HEK293 (cell line): ENCODE measurements around the gene SHISAL1.

Experiments used
- CTCF ChIA-PET: fragments of 350-600 bp; formaldehyde crosslinking; extraction: SDS; loops from one replicate; lab custom pipeline; 2021; ENCODE audit warnings: antibody characterized with exemption; lab: Yijun Ruan, JAX
- POLR2A ChIA-PET: fragments of 300-600 bp; formaldehyde crosslinking; extraction: SDS; loops from one replicate; lab custom pipeline; 2020; ENCODE audit warnings: antibody characterized with exemption, inconsistent platforms; lab: Yijun Ruan, JAX
- H3K27ac ChIP-seq: fragments of 200-500 bp; sonication (Bioruptor generic); 2 replicates; pipeline ENCODE4 v1.5.1; 2014; ENCODE audit warnings: low read depth, low read length, control low read depth, inconsistent platforms; ENCODE audit errors: extremely low read depth
- H3K36me3 ChIP-seq, 2 experiments: fragments of 200-500 bp in 1 of 2; sonication (Bioruptor generic) in 1 of 2; 1 replicate in 1 of 2; 2 replicates in 1 of 2; pipeline ENCODE4 v1.5.1; 2014 to 2017; ENCODE audit warnings: inconsistent platforms in 2 of 2, low read length in 2 of 2; ENCODE audit not compliant: control insufficient read depth in 2 of 2, insufficient read depth in 1 of 2
- H3K4me1 ChIP-seq: fragments of 200-500 bp; sonication (Bioruptor generic); 2 replicates; pipeline ENCODE4 v1.5.1; 2014; ENCODE audit warnings: mild to moderate bottlenecking, low read length, inconsistent platforms; ENCODE audit not compliant: control insufficient read depth, insufficient read depth
- H3K4me3 ChIP-seq: 2 replicates; pipeline ENCODE4 v1.5.1; 2011; ENCODE audit warnings: low read depth, mild to moderate bottlenecking, control low read depth, low read length, moderate library complexity
- H3K9me3 ChIP-seq: fragments of 200-500 bp; sonication (Bioruptor generic); 2 replicates; pipeline ENCODE4 v1.5.1; 2014; ENCODE audit warnings: low read depth, low read length, inconsistent platforms; ENCODE audit not compliant: control insufficient read depth, insufficient read depth
- BCL11A ChIP-seq: fragments of 450-650 bp; formaldehyde crosslinking; IDR thresholded peaks from 2 replicates; pipeline ENCODE4 v1.5.1; 2016; ENCODE audit warnings: low read depth, missing biosample characterization, missing genetic modification characterization
- HOXD13 ChIP-seq: sonication (generic); formaldehyde crosslinking; IDR thresholded peaks from 2 replicates; pipeline ENCODE4 v1.8.0; 2022; ENCODE audit warnings: missing genetic modification reagents, borderline replicate concordance
- SCRT1 ChIP-seq: fragments of 450-650 bp; formaldehyde crosslinking; IDR thresholded peaks from 2 replicates; pipeline ENCODE4 v1.5.1; 2016; ENCODE audit warnings: missing biosample characterization, missing genetic modification characterization, borderline replicate concordance
- SCRT2 ChIP-seq: fragments of 450-650 bp; formaldehyde crosslinking; IDR thresholded peaks from 2 replicates; pipeline ENCODE4 v1.5.1; 2016; ENCODE audit warnings: missing biosample characterization, missing genetic modification characterization
- SP7 ChIP-seq: fragments of 450-650 bp; formaldehyde crosslinking; IDR thresholded peaks from 2 replicates; pipeline ENCODE4 v1.5.1; 2016; ENCODE audit warnings: missing biosample characterization, missing genetic modification characterization
- WT1 ChIP-seq: fragments of 450-650 bp; formaldehyde crosslinking; IDR thresholded peaks from 2 replicates; pipeline ENCODE4 v1.5.1; 2016; ENCODE audit warnings: missing biosample characterization, missing genetic modification characterization
- ZBTB21 ChIP-seq: fragments of 450-650 bp; formaldehyde crosslinking; IDR thresholded peaks from 2 replicates; pipeline ENCODE4 v1.5.1; 2017; ENCODE audit warnings: missing biosample characterization, missing genetic modification characterization
- ZBTB26 ChIP-seq: fragments of 450-650 bp; formaldehyde crosslinking; optimal IDR thresholded peaks from 2 replicates; pipeline ENCODE3; 2016; ENCODE audit warnings: missing biosample characterization, mild to moderate bottlenecking, missing genetic modification characterization
- ZBTB48 ChIP-seq: fragments of 450-650 bp; formaldehyde crosslinking; IDR thresholded peaks from 2 replicates; pipeline ENCODE4 v1.5.1; 2016; ENCODE audit warnings: missing biosample characterization, missing genetic modification characterization
- ZFP69B ChIP-seq: fragments of 450-650 bp; formaldehyde crosslinking; IDR thresholded peaks from 2 replicates; pipeline ENCODE4 v1.5.1; 2016; ENCODE audit warnings: missing biosample characterization, missing genetic modification characterization
- ZNF10 ChIP-seq: fragments of 450-650 bp; formaldehyde crosslinking; IDR thresholded peaks from 2 replicates; pipeline ENCODE4 v1.5.1; 2017; ENCODE audit warnings: missing biosample characterization, missing genetic modification characterization
- ZNF404 ChIP-seq: fragments of 450-650 bp; formaldehyde crosslinking; IDR thresholded peaks from 2 replicates; pipeline ENCODE4 v1.5.1; 2017; ENCODE audit warnings: missing biosample characterization, missing genetic modification characterization
- ZNF426 ChIP-seq: fragments of 450-650 bp; formaldehyde crosslinking; IDR thresholded peaks from 2 replicates; pipeline ENCODE4 v1.5.1; 2017; ENCODE audit warnings: missing biosample characterization, missing genetic modification characterization, mild to moderate bottlenecking, inconsistent platforms, moderate library complexity
- ZNF585B ChIP-seq: fragments of 450-650 bp; formaldehyde crosslinking; IDR thresholded peaks from 2 replicates; pipeline ENCODE4 v1.5.1; 2016; ENCODE audit warnings: missing biosample characterization, missing genetic modification characterization
- ZNF670 ChIP-seq: fragments of 450-650 bp; formaldehyde crosslinking; IDR thresholded peaks from 2 replicates; pipeline ENCODE4 v1.5.1; 2016; ENCODE audit warnings: missing biosample characterization, missing genetic modification characterization, low read depth
- ZNF747 ChIP-seq: fragments of 450-650 bp; formaldehyde crosslinking; IDR thresholded peaks from 2 replicates; pipeline ENCODE4 v1.5.1; 2016; ENCODE audit warnings: missing biosample characterization, missing genetic modification characterization
- ZNF792 ChIP-seq: fragments of 450-650 bp; formaldehyde crosslinking; IDR thresholded peaks from 2 replicates; pipeline ENCODE4 v1.5.1; 2016; ENCODE audit warnings: missing biosample characterization, missing genetic modification characterization
- ZNF843 ChIP-seq: fragments of 450-650 bp; formaldehyde crosslinking; IDR thresholded peaks from 2 replicates; pipeline ENCODE4 v1.5.1; 2016; ENCODE audit warnings: missing biosample characterization, missing genetic modification characterization
- TF ChIP-seq, protein P1 (sequence below): fragments of 450-650 bp; formaldehyde crosslinking; IDR thresholded peaks from 2 replicates; pipeline ENCODE4 v1.5.1; 2017; ENCODE audit warnings: missing biosample characterization, missing genetic modification characterization
- TF ChIP-seq, protein P2 (sequence below): fragments of 450-650 bp; formaldehyde crosslinking; IDR thresholded peaks from 2 replicates; pipeline ENCODE4 v1.5.1; 2016; ENCODE audit warnings: missing biosample characterization, missing genetic modification characterization

Gene SHISAL1

DNA sequence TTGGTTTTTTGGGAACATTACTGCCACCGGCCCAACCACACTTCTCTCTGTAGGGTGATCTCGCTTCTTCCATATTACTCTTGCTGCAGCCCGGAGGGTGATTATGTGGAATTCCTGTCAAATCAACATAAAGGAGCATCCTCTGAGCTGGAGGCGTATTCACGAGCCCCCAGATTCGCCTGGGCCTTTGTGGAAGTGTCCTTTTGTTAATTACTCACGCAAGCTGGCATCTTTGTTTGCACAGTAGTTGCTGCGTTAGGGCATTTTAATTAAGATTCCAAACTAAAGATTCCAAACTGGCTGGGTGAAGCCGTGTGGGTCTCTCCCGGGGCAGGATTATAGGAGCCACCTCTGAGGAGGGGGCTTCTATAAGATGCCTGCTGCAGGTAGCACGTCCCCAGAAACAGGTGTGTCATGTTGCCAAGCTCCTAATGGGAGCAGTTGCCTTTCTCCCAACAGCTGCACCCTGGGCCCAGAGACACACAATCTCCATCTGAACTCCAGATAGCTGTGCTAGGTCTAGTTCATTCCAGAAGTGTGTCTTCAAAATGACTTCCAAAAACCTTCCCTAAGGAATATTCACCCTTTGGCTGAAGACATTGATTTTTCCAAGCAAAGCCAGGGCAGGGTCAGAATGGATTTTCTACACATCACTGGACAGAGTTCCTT lies 40.9 kb downstream of the SHISAL1 start:
- Histone ChIP-seq H3K4me3 (no peak overlapping the region), H3K27ac (no peak overlapping the region)
- TF ChIP-seq SCRT1 (tag by site-specific recombination) = no peak
- TF ChIP-seq, all 188 proteins: peak for 0
- POLR2A ChIA-PET = no interaction called here
- Histone ChIP-seq H3K4me1 (no peaks in the 10 kb centered on the region), H3K36me3 (no peaks in the 10 kb centered on the region), H3K9me3 (no peaks in the 10 kb centered on the region)
- CTCF ChIA-PET = interaction anchor here (0.6 kb wide), 1 partner anchor 205 kb away, joined by 3 read pairs; no protein-coding TSS in a partner anchor

DNA sequence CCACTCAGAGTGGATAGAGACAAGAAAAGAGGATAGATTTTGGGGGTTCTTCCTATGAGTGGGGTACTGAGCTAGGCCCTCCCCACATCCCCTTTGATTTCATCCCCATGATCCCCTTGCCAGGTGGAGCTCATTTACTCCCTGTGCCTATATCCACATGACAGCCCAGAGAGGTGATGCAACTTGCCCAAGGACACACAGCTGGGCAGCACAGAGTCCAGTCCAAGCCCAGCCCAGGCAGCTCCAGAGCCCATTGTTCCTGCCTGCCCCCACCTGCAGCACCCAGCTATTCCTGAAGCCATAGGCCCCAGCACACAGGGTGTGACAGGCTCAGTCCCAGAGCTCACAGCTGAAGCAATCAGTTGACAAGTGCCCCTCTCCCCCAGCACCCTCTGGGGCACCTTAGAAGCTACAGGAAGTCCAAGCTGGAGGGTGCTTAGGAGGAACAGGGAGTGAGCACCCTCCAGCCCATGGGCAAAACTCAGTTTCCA lies 41.7 kb downstream of the SHISAL1 start:
- H3K27ac ChIP-seq = no peak overlapping the region
- H3K4me1 ChIP-seq = no peaks in the 10 kb centered on the region
- no peaks in the 10 kb centered on the region for H3K9me3 ChIP-seq
- POLR2A ChIA-PET = no interaction called here
- CTCF ChIA-PET = no interaction called here
- no peak for TF ChIP-seq WT1 (tag by site-specific recombination)
- TF ChIP-seq ZBTB48 = no peak
- no peak overlapping the region for H3K4me3 ChIP-seq
- no peaks in the 10 kb centered on the region for H3K36me3 ChIP-seq

DNA sequence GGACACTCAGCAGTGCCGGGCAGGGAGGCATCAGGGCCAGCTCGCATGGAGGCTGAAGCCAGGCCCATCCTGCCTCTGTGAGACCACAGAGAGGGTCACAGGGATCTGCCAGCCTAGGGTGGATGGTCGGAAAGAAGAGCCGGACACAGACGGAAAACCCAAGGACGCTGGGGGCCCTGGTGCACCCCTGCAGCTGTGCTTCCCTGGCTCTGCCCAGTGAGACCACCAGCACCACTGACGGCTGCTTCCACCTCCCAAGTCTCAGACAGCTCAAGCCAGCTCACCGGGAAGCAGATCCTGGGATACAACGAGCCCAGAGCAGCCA lies 42.2 kb downstream of the SHISAL1 start:
- ChIA-PET POLR2A (no interaction called here), CTCF (no interaction called here)
- TF ChIP-seq, protein P1, sequence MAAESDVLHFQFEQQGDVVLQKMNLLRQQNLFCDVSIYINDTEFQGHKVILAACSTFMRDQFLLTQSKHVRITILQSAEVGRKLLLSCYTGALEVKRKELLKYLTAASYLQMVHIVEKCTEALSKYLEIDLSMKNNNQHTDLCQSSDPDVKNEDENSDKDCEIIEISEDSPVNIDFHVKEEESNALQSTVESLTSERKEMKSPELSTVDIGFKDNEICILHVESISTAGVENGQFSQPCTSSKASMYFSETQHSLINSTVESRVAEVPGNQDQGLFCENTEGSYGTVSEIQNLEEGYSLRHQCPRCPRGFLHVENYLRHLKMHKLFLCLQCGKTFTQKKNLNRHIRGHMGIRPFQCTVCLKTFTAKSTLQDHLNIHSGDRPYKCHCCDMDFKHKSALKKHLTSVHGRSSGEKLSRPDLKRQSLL (tag by site-specific recombination) = no peak
- TF ChIP-seq ZNF792 (tag by site-specific recombination) = no peak

DNA sequence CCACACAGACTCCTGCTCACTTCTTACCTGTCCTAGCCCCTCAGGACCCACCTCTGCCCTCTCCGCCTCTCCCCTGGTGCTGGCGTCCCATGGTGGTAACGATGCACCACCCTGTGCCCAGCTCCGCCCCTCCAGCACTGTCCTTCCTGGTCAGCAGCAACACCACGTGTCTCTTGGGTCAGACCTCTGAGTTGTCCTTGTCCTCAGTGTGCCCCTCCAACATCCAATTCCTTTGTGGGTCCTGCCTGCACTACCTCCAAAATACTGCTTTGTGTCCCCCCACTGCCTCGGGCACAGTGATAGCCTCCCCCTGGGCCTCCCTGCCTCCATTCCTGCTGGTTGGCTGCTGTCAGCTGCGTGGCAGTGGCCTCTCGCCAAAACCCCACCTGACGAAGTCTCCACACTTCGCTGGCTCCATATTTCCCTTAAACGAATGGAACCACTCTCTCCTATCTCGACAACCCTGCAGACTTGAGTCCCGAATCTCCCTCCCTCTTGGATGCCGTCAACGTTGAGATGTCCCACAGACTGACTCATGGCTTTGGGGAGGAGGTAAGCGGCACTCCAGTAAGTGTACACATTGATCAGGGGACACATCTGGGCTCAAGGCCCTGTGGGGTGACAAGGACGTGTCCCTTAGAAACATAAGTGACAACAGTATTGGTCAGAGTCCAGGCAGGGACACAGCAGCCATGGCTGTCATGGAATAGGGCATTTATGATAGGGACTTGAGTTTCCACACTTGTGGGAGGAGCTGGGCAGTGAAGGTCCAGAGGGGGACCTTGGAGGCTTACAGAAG lies 42.8 kb downstream of the SHISAL1 start:
- CTCF ChIA-PET = no interaction called here
- H3K4me1 ChIP-seq = no peaks in the 10 kb centered on the region
- H3K27ac ChIP-seq = no peak overlapping the region
- no peak overlapping the region for H3K4me3 ChIP-seq
- POLR2A ChIA-PET = no interaction called here
- no peaks in the 10 kb centered on the region for H3K9me3 ChIP-seq
- H3K36me3 ChIP-seq = no peaks in the 10 kb centered on the region
- TF ChIP-seq SP7 (tag by site-specific recombination) = no peak
- no peak for TF ChIP-seq ZBTB26
- TF ChIP-seq ZNF10 (tag by site-specific recombination) = no peak
- no peak for TF ChIP-seq ZNF670 (tag by site-specific recombination)
- TF ChIP-seq HOXD13 (CRISPR knock-in tag) = no peak
- no peak for TF ChIP-seq ZNF404 (tag by site-specific recombination)
- no peak for TF ChIP-seq ZNF747 (tag by site-specific recombination)
- no peak for TF ChIP-seq ZNF843 (tag by site-specific recombination)
- TF ChIP-seq ZNF585B = no peak
- no peak for TF ChIP-seq BCL11A (tag by site-specific recombination)
- TF ChIP-seq, protein P2, sequence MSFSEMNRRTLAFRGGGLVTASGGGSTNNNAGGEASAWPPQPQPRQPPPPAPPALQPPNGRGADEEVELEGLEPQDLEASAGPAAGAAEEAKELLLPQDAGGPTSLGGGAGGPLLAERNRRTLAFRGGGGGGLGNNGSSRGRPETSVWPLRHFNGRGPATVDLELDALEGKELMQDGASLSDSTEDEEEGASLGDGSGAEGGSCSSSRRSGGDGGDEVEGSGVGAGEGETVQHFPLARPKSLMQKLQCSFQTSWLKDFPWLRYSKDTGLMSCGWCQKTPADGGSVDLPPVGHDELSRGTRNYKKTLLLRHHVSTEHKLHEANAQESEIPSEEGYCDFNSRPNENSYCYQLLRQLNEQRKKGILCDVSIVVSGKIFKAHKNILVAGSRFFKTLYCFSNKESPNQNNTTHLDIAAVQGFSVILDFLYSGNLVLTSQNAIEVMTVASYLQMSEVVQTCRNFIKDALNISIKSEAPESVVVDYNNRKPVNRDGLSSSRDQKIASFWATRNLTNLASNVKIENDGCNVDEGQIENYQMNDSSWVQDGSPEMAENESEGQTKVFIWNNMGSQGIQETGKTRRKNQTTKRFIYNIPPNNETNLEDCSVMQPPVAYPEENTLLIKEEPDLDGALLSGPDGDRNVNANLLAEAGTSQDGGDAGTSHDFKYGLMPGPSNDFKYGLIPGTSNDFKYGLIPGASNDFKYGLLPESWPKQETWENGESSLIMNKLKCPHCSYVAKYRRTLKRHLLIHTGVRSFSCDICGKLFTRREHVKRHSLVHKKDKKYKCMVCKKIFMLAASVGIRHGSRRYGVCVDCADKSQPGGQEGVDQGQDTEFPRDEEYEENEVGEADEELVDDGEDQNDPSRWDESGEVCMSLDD = no peak
- no peak for TF ChIP-seq ZFP69B
- TF ChIP-seq ZNF426 (tag by site-specific recombination) = no peak
- no peak for TF ChIP-seq ZBTB21 (tag by site-specific recombination)
- TF ChIP-seq SCRT2 = no peak
- no peak for TF ChIP-seq SCRT1 (tag by site-specific recombination)

More for the DNA sequence above, 42.2 kb downstream of the SHISAL1 start:
- Histone ChIP-seq H3K4me1 (no peaks in the 10 kb centered on the region), H3K36me3 (no peaks in the 10 kb centered on the region), H3K9me3 (no peaks in the 10 kb centered on the region), H3K4me3 (no peak overlapping the region), H3K27ac (no peak overlapping the region)
